H1 (cell line): ENCODE data around the gene SEC22C. TPM values are rescaled to one million over a fixed set of nuclear protein-coding genes. Genes with fewer than 3 reads are reported as not detected.

Experiments
- CTCF ChIA-PET: fragments of 300-600 bp; sonication (Branson Sonifier 250); formaldehyde crosslinking; loops from one replicate; lab custom pipeline; 2021; ENCODE audit not compliant: partially characterized antibody; lab: Charles Lee
- POLR2A ChIA-PET: fragments of 300-600 bp; sonication (Branson Sonifier 250); formaldehyde crosslinking; loops from one replicate; lab custom pipeline; 2021; ENCODE audit warnings: inconsistent platforms; ENCODE audit not compliant: partially characterized antibody; lab: Charles Lee
- DNase-seq, 2 experiments: peaks; one replicate each; pipeline versions ENCODE4 v3.0.0 to v3.0.0-alpha.2; 2010 to 2022; ENCODE audit warnings: low spot score in 2 of 2, low read depth in 1 of 2, mixed read lengths in 1 of 2
- FAIRE-seq: peaks from 2 replicates; lab custom pipeline; 2011; peaks lifted over from hg19 to GRCh38; lab: Jason Lieb, UNC
- H2AFZ ChIP-seq: 2 replicates; pipeline ENCODE4 v1.8.1; 2012; ENCODE audit warnings: low read length, inconsistent platforms
- H2AK5ac ChIP-seq: 2 replicates; pipeline ENCODE4 v1.6.1; 2013; ENCODE audit warnings: low read depth, low read length
- H2BK120ac ChIP-seq: replicated peaks from 2 replicates; pipeline ENCODE3; 2013; ENCODE audit warnings: low read depth, low read length, inconsistent platforms
- H2BK12ac ChIP-seq: 2 replicates; pipeline ENCODE4 v1.6.1; 2013; ENCODE audit warnings: low read depth, low read length
- H2BK15ac ChIP-seq: 2 replicates; pipeline ENCODE4 v1.6.1; 2013; ENCODE audit warnings: low read length
- H2BK20ac ChIP-seq: 2 replicates; pipeline ENCODE4 v1.6.1; 2013; ENCODE audit warnings: low read length
- H2BK5ac ChIP-seq: 2 replicates; pipeline ENCODE4 v1.6.1; 2013; ENCODE audit warnings: low read depth, low read length
- H3K14ac ChIP-seq: 2 replicates; pipeline ENCODE4 v1.6.1; 2013; ENCODE audit warnings: inconsistent platforms; ENCODE audit not compliant: insufficient read length
- H3K18ac ChIP-seq: 2 replicates; pipeline ENCODE4 v1.6.1; 2013; ENCODE audit warnings: low read length; ENCODE audit errors: extremely low read depth
- H3K23ac ChIP-seq: 2 replicates; pipeline ENCODE4 v1.6.1; 2013; ENCODE audit warnings: inconsistent platforms; ENCODE audit not compliant: insufficient read length
- H3K23me2 ChIP-seq: 2 replicates; pipeline ENCODE4 v1.6.1; 2013; ENCODE audit warnings: low read depth, low read length
- H3K27ac ChIP-seq: 2 replicates; pipeline ENCODE4 v1.6.1; 2011; ENCODE audit warnings: low read depth, low read length, inconsistent platforms
- H3K27me3 ChIP-seq, 4 experiments: replicated peaks in 1 of 4; 1 replicate in 1 of 4; 2 replicates in 3 of 4; pipeline versions ENCODE4 v1.6.1 to v1.8.1; 2011 to 2013; ENCODE audit warnings: low read length in 3 of 4, mild to moderate bottlenecking in 3 of 4, inconsistent platforms in 2 of 4, mixed read lengths in 2 of 4, moderate library complexity in 1 of 4; ENCODE audit not compliant: control insufficient read depth in 3 of 4, insufficient read depth in 3 of 4; ENCODE audit errors: extremely low read depth in 1 of 4
- H3K36me3 ChIP-seq, 4 experiments: 2 replicates each; pipeline versions ENCODE4 v1.6.1 to v1.8.1; 2011 to 2013; ENCODE audit warnings: mild to moderate bottlenecking in 4 of 4, low read length in 3 of 4, moderate library complexity in 2 of 4, control low read depth in 1 of 4, inconsistent platforms in 1 of 4; ENCODE audit not compliant: insufficient read depth in 4 of 4, control insufficient read depth in 2 of 4
- H3K4ac ChIP-seq: replicated peaks from 2 replicates; pipeline ENCODE3; 2013; ENCODE audit warnings: low read length, low read depth, mixed read lengths, inconsistent platforms; ENCODE audit not compliant: insufficient read length
- H3K4me1 ChIP-seq, 4 experiments: replicated peaks in 1 of 4; 1 replicate in 1 of 4; 2 replicates in 3 of 4; pipeline versions ENCODE4 v1.6.1 to v1.8.1; 2011 to 2013; ENCODE audit warnings: low read length in 3 of 4, inconsistent platforms in 2 of 4, mixed read lengths in 1 of 4; ENCODE audit not compliant: insufficient read depth in 4 of 4, control insufficient read depth in 3 of 4
- H3K4me2 ChIP-seq, 2 experiments: 2 replicates each; pipeline versions ENCODE4 v1.6.1 to v1.8.1; 2011 to 2013; ENCODE audit warnings: low read depth in 2 of 2, low read length in 2 of 2, control low read depth in 1 of 2, inconsistent platforms in 1 of 2, mild to moderate bottlenecking in 1 of 2; ENCODE audit not compliant: insufficient read depth in 1 of 2
- H3K4me3 ChIP-seq, 4 experiments: fragments of 200-600, 300-600 bp in 1 of 4; sonication (generic), shearing (Covaris generic), sonication (Bioruptor Twin) in 1 of 4; 2 replicates each; pipeline versions ENCODE4 v1.5.1 to v1.8.1; 2011 to 2016; ENCODE audit warnings: low read length in 4 of 4, low read depth in 3 of 4, control low read depth in 2 of 4, inconsistent platforms in 2 of 4, mild to moderate bottlenecking in 2 of 4, mixed read lengths in 1 of 4, moderate library complexity in 1 of 4; ENCODE audit not compliant: insufficient read depth in 2 of 4; ENCODE audit errors: extremely low read depth in 1 of 4
- H3K56ac ChIP-seq: replicated peaks from 2 replicates; pipeline ENCODE3; 2013; ENCODE audit warnings: low read depth, mild to moderate bottlenecking, mixed read lengths, low read length, inconsistent platforms; ENCODE audit not compliant: insufficient read length
- H3K79me1 ChIP-seq: 2 replicates; pipeline ENCODE4 v1.6.1; 2013; ENCODE audit warnings: low read depth, low read length, control low read depth
- H3K79me2 ChIP-seq, 2 experiments: 2 replicates each; pipeline versions ENCODE4 v1.6.1 to v1.8.1; 2012 to 2013; ENCODE audit warnings: low read length in 2 of 2, mild to moderate bottlenecking in 2 of 2, inconsistent platforms in 1 of 2; ENCODE audit not compliant: insufficient read depth in 2 of 2, control insufficient read depth in 1 of 2
- H3K9ac ChIP-seq, 4 experiments: replicated peaks in 1 of 4; 1 replicate in 1 of 4; 2 replicates in 3 of 4; pipeline versions ENCODE4 v1.6.1 to v1.8.1; 2011 to 2013; ENCODE audit warnings: low read depth in 3 of 4, low read length in 3 of 4, control low read depth in 2 of 4, mild to moderate bottlenecking in 2 of 4, moderate library complexity in 2 of 4, inconsistent platforms in 1 of 4; ENCODE audit errors: extremely low read depth in 1 of 4
- H3K9me3 ChIP-seq, 2 experiments: 2 replicates each; pipeline versions ENCODE4 v1.6.1 to v1.8.1; 2012 to 2013; ENCODE audit warnings: mild to moderate bottlenecking in 2 of 2, moderate library complexity in 2 of 2, control low read depth in 1 of 2, inconsistent platforms in 1 of 2, low read depth in 1 of 2, low read length in 1 of 2, mixed read lengths in 1 of 2; ENCODE audit not compliant: insufficient read depth in 2 of 2
- H4K20me1 ChIP-seq, 2 experiments: replicated peaks in 1 of 2; 2 replicates each; pipeline versions ENCODE3 to v1.8.1; 2011 to 2013; ENCODE audit warnings: inconsistent platforms in 2 of 2, low read length in 2 of 2, mild to moderate bottlenecking in 1 of 2; ENCODE audit not compliant: insufficient read depth in 2 of 2, control insufficient read depth in 1 of 2
- H4K5ac ChIP-seq: 2 replicates; pipeline ENCODE4 v1.6.1; 2013; ENCODE audit warnings: low read length, low read depth, mixed read lengths, inconsistent platforms; ENCODE audit not compliant: insufficient read length
- H4K8ac ChIP-seq: 2 replicates; pipeline ENCODE4 v1.8.0; 2013; ENCODE audit warnings: mild to moderate bottlenecking, moderate library complexity, low read length, inconsistent platforms; ENCODE audit not compliant: insufficient read depth; ENCODE audit errors: extremely low read depth
- H4K91ac ChIP-seq: replicated peaks from 2 replicates; pipeline ENCODE3; 2013; ENCODE audit warnings: low read length, mixed read lengths, inconsistent platforms; ENCODE audit not compliant: insufficient read length
- KDM4A ChIP-seq: IDR thresholded peaks from one replicate; pipeline ENCODE4 v1.7.1; 2012; ENCODE audit warnings: low read depth, mild to moderate bottlenecking, moderate library complexity, low read length, inconsistent platforms; ENCODE audit not compliant: severe bottlenecking
- NANOG ChIP-seq: IDR thresholded peaks from 2 replicates; pipeline ENCODE4 v1.6.1; 2011; ENCODE audit warnings: low read length, low read depth, mild to moderate bottlenecking, inconsistent platforms; ENCODE audit not compliant: insufficient read depth, poor library complexity, severe bottlenecking
- RBBP5 ChIP-seq: IDR thresholded peaks from 2 replicates; pipeline ENCODE4 v1.7.1; 2012; ENCODE audit warnings: low read depth, mild to moderate bottlenecking, inconsistent platforms, low read length, moderate library complexity, borderline replicate concordance
- SIN3A ChIP-seq, 2 experiments: IDR thresholded peaks in 1 of 2; conservative IDR thresholded peaks in 1 of 2; 2 replicates each; pipeline ENCODE4 v1.6.1; 2011 to 2012; ENCODE audit warnings: low read length in 2 of 2, improper control_type of control experiment in 1 of 2, low read depth in 1 of 2, mild to moderate bottlenecking in 1 of 2
- SUZ12 ChIP-seq: fragments of 200-600 bp; sonication (generic); IDR thresholded peaks from 2 replicates; pipeline ENCODE4 v1.6.1; 2012; ENCODE audit warnings: mild to moderate bottlenecking, inconsistent platforms, low read length, moderate library complexity, mixed read lengths
- WGBS, 2 experiments: shearing (Covaris generic) in 1 of 2; methylation state at CpG; one replicate each; pipeline versions ENCODE4 v1.1.6 to v1.1.7; 2013 to 2015; ENCODE audit warnings: low lambda C conversion rate in 2 of 2, mixed read lengths in 2 of 2, inconsistent platforms in 1 of 2, low coverage in 1 of 2, missing lambda C conversion rate in 1 of 2; ENCODE audit not compliant: insufficient replicate concordance in 2 of 2, insufficient coverage in 1 of 2, insufficient read length in 1 of 2; ENCODE audit errors: extremely low coverage in 1 of 2, missing lambda C conversion rate in 1 of 2; 5-methylcytosine and 5-hydroxymethylcytosine counted together
- polyA plus RNA-seq, 7 experiments: library from polyadenylated mRNA; depleted of rRNA in 3 of 7; stranded (reverse) in 5 of 7; unstranded in 2 of 7; fragments of >200 nt in 5 of 7; fragments of 200-250 nt in 2 of 7; gene quantifications; 1 replicate in 5 of 7; 2 replicates in 1 of 7; 4 replicates in 1 of 7; pipeline versions ENCODE4 v1.2.1 to v1.2.3, GENCODE V29; 2011 to 2013; ENCODE audit warnings: missing spikeins in 2 of 7, mixed read lengths in 2 of 7
- total RNA-seq: library from RNA; stranded (reverse); fragmentation: NEBNext Ultra II Directional; extraction: Animal tissue kit (Norgen Biotek cat#: 25700); gene quantifications from 2 replicates; pipeline ENCODE4 v1.2.1, GENCODE V29; 2021

The SEC22C gene
- total and polyA plus RNA-seq, 2 of the 8 experiments (the other 6 are each of a cell fraction or from before 2014, with no cell fraction given), result 23.4 to 38.3 TPM

DNA sequence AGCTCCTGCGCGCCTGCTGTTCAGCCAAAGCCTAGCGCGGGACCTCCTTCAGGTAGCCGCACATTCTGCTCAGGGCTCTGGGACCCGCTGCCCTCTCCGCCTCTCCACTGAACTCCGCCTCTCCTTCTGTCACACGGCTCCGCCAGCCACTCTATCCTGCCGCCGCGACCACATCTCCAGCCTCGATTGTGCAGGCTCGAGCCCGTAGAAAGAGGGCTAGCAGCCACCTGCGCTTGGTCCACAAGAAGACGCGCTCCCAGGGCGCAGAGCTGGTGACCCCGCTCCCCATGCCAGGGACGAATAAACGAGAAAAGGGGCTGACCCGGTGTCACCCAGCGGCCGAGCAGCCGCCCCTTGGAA lies 80.5 kb downstream of the SEC22C start:
- FAIRE-seq, result no peak
- TF ChIP-seq NANOG, result no peak
- 0 out of 2 replicates have a peak, but pooled peaks have one; percentile 6 for TF ChIP-seq RBBP5
- TF ChIP-seq SUZ12, result peak; percentile 68; the same call in 1 of the 2 replicates
- peak; percentile 78 for TF ChIP-seq KDM4A
- TF ChIP-seq SIN3A (conservative IDR thresholded peaks at IDR 0.05 in 1 of 2, IDR thresholded peaks at IDR 0.05 in 1 of 2; ENCODE audit: low read depth in 1 of 2, low read length in 2 of 2), result 0 out of 4 replicates have a peak, but pooled peaks of 1 of the 2 experiments have one; percentile 43
- Histone ChIP-seq H4K8ac (peak overlapping the region; percentile 53; the same call in 1 of the 2 replicates), H3K79me1 (no peaks in the 10 kb centered on the region), H4K5ac (no peak overlapping the region), H2BK12ac (no peak overlapping the region), H2AFZ (peak overlapping the region; percentile 93; the same call in 1 of the 2 replicates), H3K4me2 (peak overlapping the region; percentile 67 to 98), H3K4ac (no peak overlapping the region), H3K23me2 (peaks cover 19% of the 10 kb centered on the region), H4K20me1 (peaks cover 0 to 4% of the 10 kb centered on the region in 2 experiments), H3K18ac (no peak overlapping the region; the same call in 1 of the 2 replicates), H3K27me3 (peaks cover 0 to 52% (median 35%) of the 10 kb centered on the region in 4 experiments; a peak in 6 of 7 replicates), H4K91ac (no peak overlapping the region), H3K79me2 (no peaks in the 10 kb centered on the region), H2AK5ac (no peak overlapping the region), H3K27ac (no peak overlapping the region), H3K4me3 (peak overlapping the region; percentile 50 to 77 (median 68)), H2BK20ac (no peak overlapping the region; the same call in 1 of the 2 replicates), H2BK5ac (no peak overlapping the region), H3K9me3 (no peaks in the 10 kb centered on the region), H3K14ac (no peak overlapping the region), H3K56ac (no peak overlapping the region), H3K23ac (no peak overlapping the region), H3K36me3 (no peaks in the 10 kb centered on the region), H2BK15ac (peak overlapping the region; percentile 72; the same call in 1 of the 2 replicates), H2BK120ac (no peak overlapping the region), H3K9ac (no peak overlapping the region), H3K4me1 (peaks cover 0 to 11% (median 6%) of the 10 kb centered on the region in 4 experiments; a peak in 6 of 7 replicates)
- DNase-seq, result peak in 1 of 2 experiments; percentile 71
- ChIA-PET POLR2A (interaction anchor here (0.7 to 2.2 kb wide), 7 partner anchors 8 to 44 kb away, joined by 3 to 13 read pairs (median 4); no protein-coding TSS in a partner anchor), CTCF (interaction anchor here (0.9 to 4.5 kb wide), 13 partner anchors 12 to 272 kb away, joined by 3 to 52 read pairs (median 8); no protein-coding TSS in a partner anchor)
- WGBS, 2 experiments, result 1% methylated on average over 25 of the region's 27 CpGs; no CpG with 5 or more reads in 1 of the 2 experiments
